C4-2B (cell line): ENCODE data around the gene GPX4.

Experiments
- CTCF ChIP-seq: fragments of 450-650 bp; conservative IDR thresholded peaks from 2 replicates; pipeline ENCODE4 v1.5.1; 2017; ENCODE audit warnings: mild to moderate bottlenecking
- ZFX ChIP-seq: fragments of 450-650 bp; IDR thresholded peaks from 2 replicates; pipeline ENCODE4 v1.6.1; 2017

DNA sequence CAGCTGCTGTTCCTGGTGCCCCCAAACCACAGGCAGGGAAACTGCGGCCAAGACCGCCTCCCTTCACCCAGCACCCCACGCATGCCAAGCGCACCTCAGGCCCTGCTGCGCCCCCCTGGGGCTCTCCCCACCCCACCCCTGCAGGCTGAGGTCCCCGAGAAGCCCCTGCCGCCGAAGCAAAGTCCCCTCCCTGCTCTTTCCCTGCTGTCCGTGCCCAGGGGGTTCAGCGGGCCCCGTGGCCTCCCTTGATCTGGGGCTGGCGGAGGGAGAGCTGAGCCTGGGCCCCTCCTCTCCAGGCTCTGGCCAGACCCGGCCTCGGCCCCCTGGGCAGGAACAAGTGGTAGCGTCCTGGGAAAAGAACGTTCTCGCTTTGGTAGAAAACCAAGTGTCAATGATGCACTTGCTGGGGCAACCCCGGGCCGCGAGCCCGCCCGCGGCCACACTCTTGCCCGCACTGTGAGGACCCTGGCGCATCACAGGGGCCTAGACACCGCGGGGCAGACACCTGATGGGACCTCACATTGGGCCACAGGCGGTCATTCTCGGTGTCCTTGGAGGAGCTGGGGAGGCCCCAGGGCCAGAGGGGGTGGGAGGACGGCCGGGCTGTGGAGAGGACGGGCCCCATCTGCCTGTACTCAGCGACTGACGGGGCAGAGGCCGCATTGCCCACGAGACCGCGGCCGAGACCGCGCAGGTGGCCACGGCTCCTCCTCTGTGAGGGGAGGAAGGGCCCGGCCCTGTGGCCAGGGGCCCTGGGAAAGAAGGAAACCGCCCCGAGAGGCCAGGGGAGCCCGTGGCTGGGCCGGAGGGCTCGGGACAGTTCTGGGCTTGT, 29.0 kb downstream of the GPX4 start:
- TF ChIP-seq CTCF (no peak), ZFX (no peak)
